ENCODE results near the gene MAEA. TPM values are rescaled to one million over a fixed set of nuclear protein-coding genes. Genes with fewer than 3 reads are reported as not detected.

MAEA gene
- polyA plus RNA-seq, 1 experiment: 73.3 TPM

GRCh38 chr4:1351854-1352566 is 62.3 kb downstream of the MAEA start:
- Histone ChIP-seq H3K9me3 (ENCODE audit: control insufficient read depth, insufficient read depth, low read length) (peaks cover 3% of the 10 kb centered on the region; the same call in 1 of the 2 replicates), H3K27me3 (ENCODE audit: control insufficient read depth, insufficient read depth, low read length) (no peaks in the 10 kb centered on the region), H3K27ac (ENCODE audit: low read depth, low read length) (no peak overlapping the region), H3K4me3 (ENCODE audit: low read depth, low read length) (no peak overlapping the region)
- ChIA-PET POLR2A (no interaction called here), CTCF (interaction anchor here (1.9 kb wide), 1 partner anchor 221 kb away, joined by 7 read pairs; no protein-coding TSS in a partner anchor)
- DNase-seq (ENCODE audit: low read depth, low spot score): peak; percentile 38
- TF ChIP-seq CTCF (IDR thresholded peaks at IDR 0.05; ENCODE audit: low read depth, low read length): peak; percentile 95

DNA sequence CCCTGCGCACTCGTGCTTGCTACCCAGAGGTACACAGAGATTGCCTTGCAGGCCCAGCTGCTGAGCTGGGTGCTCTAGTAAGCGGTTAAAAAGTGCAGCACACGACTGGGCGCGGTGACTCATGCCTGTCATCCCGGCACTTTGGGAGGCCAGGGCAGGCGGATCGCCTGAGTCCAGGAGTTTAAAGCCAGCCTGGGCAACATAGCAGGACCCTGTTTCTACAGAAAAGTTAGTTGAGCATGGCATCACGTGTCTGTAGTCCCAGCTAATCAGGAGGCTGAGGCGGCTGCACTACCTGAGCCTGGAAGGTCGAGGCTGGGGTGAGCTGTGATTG is 62.8 kb downstream of the MAEA start:
- Histone ChIP-seq H3K27me3 (ENCODE audit: control insufficient read depth, insufficient read depth, low read length) (no peaks in the 10 kb centered on the region), H3K27ac (ENCODE audit: low read depth, low read length) (no peak overlapping the region), H3K9me3 (ENCODE audit: control insufficient read depth, insufficient read depth, low read length) (peaks cover 3% of the 10 kb centered on the region; the same call in 1 of the 2 replicates), H3K4me3 (ENCODE audit: low read depth, low read length) (no peak overlapping the region)
- DNase-seq (ENCODE audit: low read depth, low spot score): no peak
- ChIA-PET CTCF (interaction anchor here (1.9 to 2.5 kb wide), 2 partner anchors 221 to 277 kb away, joined by 7 to 11 read pairs; no protein-coding TSS in a partner anchor), POLR2A (no interaction called here)
- no peak for TF ChIP-seq CTCF (IDR thresholded peaks at IDR 0.05; ENCODE audit: low read depth, low read length)

DNA sequence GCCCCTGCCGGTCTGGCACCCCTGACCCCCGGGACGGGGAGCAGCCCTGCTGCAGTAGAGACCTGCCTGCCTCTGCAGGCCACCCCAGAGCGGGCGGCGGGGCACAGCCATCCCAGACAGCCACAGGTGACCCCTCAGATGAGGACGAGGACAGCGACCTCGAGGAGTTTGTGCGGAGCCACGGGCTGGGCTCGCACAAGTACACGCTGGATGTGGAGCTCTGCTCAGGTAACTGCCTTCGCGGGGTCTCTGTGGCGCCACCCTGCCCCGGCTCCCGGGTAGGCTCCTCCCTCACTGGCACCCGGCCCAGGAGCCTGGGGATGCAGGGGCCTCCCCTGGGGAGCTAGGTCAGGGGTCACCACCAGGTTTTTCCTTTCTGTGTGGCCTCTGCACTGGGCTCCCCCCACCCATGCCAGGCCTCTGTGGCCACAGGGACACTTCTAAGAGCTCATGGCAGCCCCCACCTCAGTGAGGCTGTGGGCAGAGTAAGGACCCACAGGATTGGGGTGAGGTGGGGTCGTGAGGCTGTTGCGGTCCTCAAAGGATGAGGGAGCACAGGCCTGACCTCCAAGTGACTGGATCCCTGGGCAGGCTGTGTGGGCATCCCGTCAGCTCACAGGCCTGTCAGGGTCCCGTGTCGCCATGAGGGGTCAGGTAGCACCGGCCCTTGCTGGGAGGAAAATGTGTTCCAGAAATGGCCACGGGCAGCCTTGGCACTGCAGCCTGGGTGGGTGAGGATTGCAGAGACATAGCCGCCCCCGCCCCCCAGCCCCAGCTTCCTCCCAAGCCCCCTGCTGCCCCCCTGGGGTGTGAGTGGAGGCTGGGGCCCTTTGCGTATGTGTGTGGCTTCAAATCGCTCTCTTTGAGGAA is 63.7 kb downstream of the MAEA start:
- H3K4me3 ChIP-seq (ENCODE audit: low read depth, low read length): no peak overlapping the region
- DNase-seq (ENCODE audit: low read depth, low spot score): no peak
- H3K9me3 ChIP-seq (ENCODE audit: control insufficient read depth, insufficient read depth, low read length): no peaks in the 10 kb centered on the region; the same call in 1 of the 2 replicates
- no peak for TF ChIP-seq CTCF (IDR thresholded peaks at IDR 0.05; ENCODE audit: low read depth, low read length)
- no peak overlapping the region for H3K27ac ChIP-seq (ENCODE audit: low read depth, low read length)
- POLR2A ChIA-PET: no interaction called here
- CTCF ChIA-PET: interaction anchor here (1.9 to 2.5 kb wide), 2 partner anchors 222 to 276 kb away, joined by 7 to 11 read pairs; no protein-coding TSS in a partner anchor
- H3K27me3 ChIP-seq (ENCODE audit: control insufficient read depth, insufficient read depth, low read length): no peaks in the 10 kb centered on the region

DNA sequence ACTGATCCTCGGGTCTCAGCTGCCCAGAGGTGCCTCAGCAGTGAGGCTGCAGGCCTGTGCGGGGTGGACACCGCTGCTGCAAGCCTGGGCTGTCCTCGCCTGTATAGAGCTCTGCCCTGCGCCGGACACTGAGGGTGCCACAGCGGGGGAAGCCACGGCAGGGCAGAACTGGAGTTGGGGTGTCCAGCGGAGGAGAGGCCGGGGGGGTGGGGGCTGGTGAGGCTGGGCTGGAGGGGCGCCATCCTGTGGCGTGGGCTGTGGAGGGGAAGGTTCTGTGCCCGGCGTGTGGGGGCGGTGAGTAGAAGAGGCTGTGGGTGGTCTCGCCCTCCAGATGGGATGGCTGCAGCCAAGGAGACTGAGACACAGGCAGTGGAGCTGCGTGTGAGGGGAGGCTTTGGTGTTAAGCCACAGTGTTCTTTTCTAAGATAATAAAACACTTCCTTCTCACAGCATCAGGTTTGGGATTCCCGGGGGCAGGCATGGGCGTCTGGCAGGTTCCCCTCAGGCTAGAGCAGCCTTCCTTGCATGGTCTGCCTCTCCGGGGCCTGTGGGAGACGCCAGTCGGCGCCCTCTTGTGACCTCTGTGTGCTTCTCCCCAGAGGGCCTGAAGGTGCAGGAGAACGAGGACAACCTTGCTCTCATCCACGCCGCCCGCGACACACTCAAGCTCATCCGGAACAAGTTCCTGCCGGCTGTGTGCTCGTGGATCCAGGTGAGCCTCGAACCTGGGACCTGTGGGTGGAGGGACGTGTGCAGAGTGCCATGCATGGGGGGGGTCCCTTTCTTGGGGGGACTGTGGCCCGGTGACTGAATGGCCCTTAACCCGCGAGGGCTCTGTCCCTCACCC is 64.7 kb downstream of the MAEA start:
- no peak for DNase-seq (ENCODE audit: low read depth, low spot score)
- Histone ChIP-seq H3K27ac (ENCODE audit: low read depth, low read length) (no peak overlapping the region), H3K9me3 (ENCODE audit: control insufficient read depth, insufficient read depth, low read length) (no peaks in the 10 kb centered on the region; the same call in 1 of the 2 replicates), H3K4me3 (ENCODE audit: low read depth, low read length) (no peak overlapping the region), H3K27me3 (ENCODE audit: control insufficient read depth, insufficient read depth, low read length) (no peaks in the 10 kb centered on the region)
- no peak for TF ChIP-seq CTCF (IDR thresholded peaks at IDR 0.05; ENCODE audit: low read depth, low read length)
- ChIA-PET CTCF (interaction anchor here (0.8 to 2.5 kb wide), 2 partner anchors 225 to 275 kb away, joined by 3 to 11 read pairs; no protein-coding TSS in a partner anchor), POLR2A (no interaction called here)
